VCaP (cell line): Measurements from ENCODE around the gene MEP1B.

Experiments used
- H3K27ac ChIP-seq: fragments of 450-650 bp; 2 replicates; pipeline ENCODE4 v1.5.1; 2017
- CTCF ChIP-seq: fragments of 450-650 bp; conservative IDR thresholded peaks from 2 replicates; pipeline ENCODE4 v1.5.1; 2017; ENCODE audit warnings: mild to moderate bottlenecking, moderate library complexity

The MEP1B gene

GRCh38 chr18:32259553-32259952, 69.7 kb downstream of the MEP1B start:
- no peak for TF ChIP-seq CTCF
- no peak overlapping the region for H3K27ac ChIP-seq

GRCh38 chr18:32261003-32261402, 71.2 kb downstream of the MEP1B start:
- TF ChIP-seq CTCF, result no peak
- no peak overlapping the region for H3K27ac ChIP-seq

GRCh38 chr18:32262092-32262491, 72.3 kb downstream of the MEP1B start:
- H3K27ac ChIP-seq, result no peak overlapping the region
- no peak for TF ChIP-seq CTCF

- H3K27ac ChIP-seq, result no peak overlapping the region
- no peak for TF ChIP-seq CTCF
Observed at GRCh38 chr18:32264401-32264800, 74.6 kb downstream of the MEP1B start.

- H3K27ac ChIP-seq, result no peak overlapping the region
- TF ChIP-seq CTCF, result no peak
Observed at GRCh38 chr18:32267463-32267862, 77.6 kb downstream of the MEP1B start.
